Measurements from ENCODE around the gene CD27.
"Not testable (repeated sequence)": the region's sequence is repeated elsewhere in the genome, so short reads cannot be mapped to it uniquely, and the experiment has no call there.

Gene CD27

DNA sequence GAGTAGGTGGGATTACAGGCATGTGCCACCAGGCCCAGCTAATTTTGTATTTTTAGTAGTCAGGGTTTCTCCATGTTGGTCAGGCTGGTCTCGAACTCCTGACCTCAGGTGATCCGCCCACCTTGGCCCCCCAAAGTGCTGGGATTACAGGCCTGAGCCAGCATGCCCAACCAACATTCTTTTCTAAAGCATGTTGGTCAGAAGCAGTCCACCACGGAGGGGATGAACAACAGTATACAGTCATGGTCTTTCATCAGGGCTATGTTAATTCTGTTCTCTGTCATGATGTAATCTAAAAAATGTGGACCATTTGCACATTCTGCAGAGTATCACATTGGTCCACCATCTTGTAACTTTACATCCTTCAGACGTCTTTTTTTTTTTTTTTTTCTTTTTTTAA is 44.7 kb downstream of the CD27 start:
- no peak for DNase-seq

DNA sequence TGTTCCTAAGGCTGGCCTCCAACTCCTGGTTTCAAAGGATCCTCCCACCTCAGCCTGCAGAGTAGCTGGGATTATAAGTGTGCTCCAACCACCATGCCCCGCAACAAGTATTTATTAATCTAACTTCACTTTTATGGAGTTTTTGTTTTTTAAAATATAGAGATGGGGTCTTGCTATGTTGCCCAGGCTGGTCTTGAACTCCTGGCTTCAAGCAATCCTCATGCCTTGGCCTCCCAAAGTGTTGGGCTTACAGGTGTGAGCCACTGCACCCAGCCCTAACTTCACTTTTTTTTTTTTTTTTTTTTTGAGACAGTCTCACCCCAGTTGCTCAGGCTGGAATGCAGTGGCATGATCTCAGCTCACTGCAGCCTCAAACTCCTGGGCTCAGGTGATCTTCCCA is 45.9 kb downstream of the CD27 start:
- DNase-seq: not testable (repeated sequence)

DNA sequence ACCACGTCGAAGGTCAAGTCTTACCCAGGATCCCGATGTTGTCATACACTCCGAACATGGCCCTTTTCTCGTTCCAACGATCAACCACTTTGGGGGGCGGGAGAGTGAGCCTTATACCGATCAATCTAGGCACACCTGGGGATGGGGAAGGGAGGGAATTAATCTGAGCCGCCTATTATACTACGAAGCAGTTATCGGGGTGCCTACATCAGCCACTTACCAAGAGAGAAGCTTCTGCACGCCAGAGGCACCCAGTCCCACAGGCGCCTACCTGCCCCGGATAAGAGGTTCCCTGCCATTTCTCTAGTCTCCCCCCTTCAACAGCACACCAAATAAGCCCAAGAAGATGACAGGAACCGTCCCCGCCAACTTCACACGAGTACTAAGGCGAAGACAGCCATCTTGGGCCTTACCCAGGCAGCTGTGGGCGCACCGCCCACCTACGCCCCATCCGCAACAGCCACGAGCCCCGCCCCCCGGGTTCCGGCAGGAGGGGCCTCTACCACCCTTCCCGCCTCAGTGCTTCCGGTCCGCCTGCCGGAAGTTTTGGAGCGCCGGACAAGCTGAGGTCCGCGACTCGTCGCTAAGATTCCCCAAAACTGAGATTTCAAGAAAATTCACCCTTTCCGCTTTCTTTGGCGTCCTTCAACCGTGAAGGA is 48.2 kb downstream of the CD27 start, which contains the start of gene MRPL51:
MRPL51 (minus strand) TSS at position 425 of the 659 bp plus-strand sequence; CDS start at position 299, 126 bp downstream.
- peak; percentile 97 for DNase-seq

DNA sequence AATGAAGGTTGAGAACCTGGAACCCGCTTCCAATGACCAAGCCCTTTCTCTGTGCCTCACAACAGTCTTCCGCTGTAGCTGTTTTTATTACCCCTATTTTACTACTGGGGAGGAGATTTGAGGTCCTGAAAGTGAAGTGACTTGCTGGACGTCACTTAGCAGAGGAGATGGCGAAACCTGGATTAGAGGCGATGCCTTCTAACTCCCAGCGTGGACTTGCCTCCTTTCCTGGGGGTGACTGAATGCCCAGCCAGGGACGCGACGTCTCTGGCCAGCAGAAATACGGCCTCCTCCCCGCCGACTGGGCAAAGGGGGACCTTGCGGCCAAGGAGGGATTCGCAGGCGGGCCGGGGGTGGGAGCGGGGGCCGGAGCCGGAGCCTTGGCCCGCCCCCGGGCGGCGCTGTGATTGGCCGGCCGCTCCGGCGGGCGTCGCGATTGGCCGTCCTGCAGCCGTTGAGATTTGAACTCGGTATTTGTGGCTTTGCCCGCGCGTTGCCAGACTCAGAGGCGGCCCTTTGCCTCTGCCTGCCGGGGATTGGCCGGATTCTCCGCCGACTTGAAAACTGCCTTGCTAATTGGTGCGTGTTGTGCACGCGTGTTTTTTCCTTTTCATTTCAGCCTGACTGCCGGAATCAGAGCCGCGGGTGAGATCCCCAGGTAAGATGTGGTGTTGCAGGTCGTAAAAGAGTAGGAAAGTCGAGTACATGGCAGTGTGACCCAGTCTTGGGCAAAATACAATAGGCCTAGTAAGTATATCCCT is 48.9 kb downstream of the CD27 start, which contains the start of gene NCAPD2:
NCAPD2 (plus strand) TSS at position 606 of the 761 bp plus-strand sequence. CDS start 997 bp downstream, outside the sequence.
- DNase-seq: peak; percentile 90

DNA sequence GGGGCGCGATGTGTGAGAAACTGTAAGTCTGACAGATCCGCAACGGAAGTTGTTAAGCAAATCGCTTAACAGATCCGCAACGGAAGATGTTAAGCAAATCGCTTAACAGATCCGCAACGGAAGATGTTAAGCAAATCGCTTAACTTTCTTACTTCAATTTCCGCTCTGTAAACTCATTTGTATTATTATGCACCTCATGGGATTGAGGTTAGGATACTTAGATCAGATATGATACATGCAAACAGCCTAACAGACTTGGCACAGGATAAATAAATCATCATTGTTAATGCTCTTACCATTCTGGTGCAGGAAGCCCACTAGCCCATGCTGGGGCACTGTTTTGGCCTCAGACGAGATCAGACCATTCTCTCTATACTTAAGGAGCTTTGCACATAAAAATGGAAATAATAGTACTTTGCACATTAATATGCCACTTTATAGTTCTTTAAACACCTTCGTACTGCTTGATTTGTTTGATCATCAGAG is 49.5 kb downstream of the CD27 start:
- no peak for DNase-seq

DNA sequence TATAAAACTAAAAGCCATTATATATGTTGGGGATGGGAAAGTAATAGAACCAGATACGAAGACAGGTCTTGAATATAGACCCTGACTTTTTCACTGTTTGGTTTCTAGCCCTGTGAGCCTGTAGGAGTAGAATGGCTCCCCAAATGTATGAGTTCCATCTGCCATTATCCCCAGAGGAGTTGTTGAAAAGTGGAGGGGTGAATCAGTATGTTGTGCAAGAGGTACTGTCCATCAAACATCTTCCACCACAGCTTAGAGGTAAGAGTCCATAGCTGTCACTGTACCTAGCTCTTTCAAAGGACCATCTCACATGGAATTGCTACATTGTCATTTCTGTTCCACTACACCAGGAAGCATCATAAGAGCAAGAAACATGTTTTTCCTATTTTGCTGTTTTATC is 50.2 kb downstream of the CD27 start:
- DNase-seq: no peak

DNA sequence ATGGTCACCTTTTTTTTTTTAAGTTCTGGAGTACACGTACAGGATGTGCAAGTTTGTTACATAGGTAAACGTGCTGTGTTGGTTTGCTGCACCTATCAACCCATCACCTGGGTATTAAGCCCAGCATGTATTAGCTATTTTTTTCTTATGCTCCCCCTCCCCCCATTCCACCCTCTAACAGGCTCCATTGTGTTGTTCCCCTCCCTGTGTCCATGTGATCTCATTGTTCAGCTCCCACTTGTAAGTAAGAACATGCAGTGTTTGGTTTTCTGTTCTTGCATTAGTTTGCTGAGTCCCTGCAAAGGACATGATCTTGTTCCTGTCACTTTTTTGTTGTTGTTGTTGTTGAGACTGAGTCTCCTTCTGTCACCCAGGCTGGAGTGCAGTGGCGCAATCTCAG is 52.5 kb downstream of the CD27 start:
- not testable (repeated sequence) for DNase-seq

DNA sequence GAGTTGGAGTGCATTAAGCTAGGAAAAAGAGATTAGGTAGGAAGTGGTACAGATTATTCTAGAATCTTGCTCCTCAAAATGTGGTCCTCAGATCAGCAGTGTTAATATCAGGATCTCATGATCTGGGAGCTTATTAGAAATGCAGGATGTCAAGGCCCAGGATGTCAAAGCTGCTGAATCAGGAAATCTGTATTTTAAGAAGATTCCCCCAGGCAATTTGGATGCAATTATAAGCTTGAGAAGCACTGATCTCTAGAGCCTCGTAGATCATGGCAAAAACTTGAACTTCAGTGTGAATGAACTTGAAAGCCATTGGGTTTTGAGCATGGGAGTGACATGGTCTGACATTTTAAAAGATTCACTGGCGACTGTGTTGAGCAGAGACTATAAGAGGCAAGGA is 55.7 kb downstream of the CD27 start:
- no peak for DNase-seq

All from T-helper 9 cell (primary cell).